Mesenchymal stem cell (in vitro differentiated cells and primary cell): Measurements from ENCODE around the gene GREB1L.

ENCODE experiments used
- DNase-seq: peaks from one replicate; pipeline ENCODE4 v3.0.0-alpha.2; 2013
- H2AFZ ChIP-seq: one replicate; pipeline ENCODE4 v1.6.1; 2013; ENCODE audit warnings: low read depth, mild to moderate bottlenecking, control low read depth, inconsistent platforms, low read length, moderate library complexity
- H2AK5ac ChIP-seq: 2 replicates; pipeline ENCODE4 v1.6.1; 2013; ENCODE audit warnings: low read length, moderate library complexity, mild to moderate bottlenecking, inconsistent platforms; ENCODE audit not compliant: severe bottlenecking
- H2BK120ac ChIP-seq: one replicate; pipeline ENCODE4 v1.6.1; 2013; ENCODE audit warnings: low read depth, mild to moderate bottlenecking, inconsistent platforms, low read length, moderate library complexity
- H2BK12ac ChIP-seq, 2 experiments: one replicate each; pipeline ENCODE4 v1.6.1; 2013; ENCODE audit warnings: inconsistent platforms in 2 of 2, low read length in 2 of 2, mild to moderate bottlenecking in 2 of 2, moderate library complexity in 2 of 2, control low read depth in 1 of 2
- H2BK15ac ChIP-seq: one replicate; pipeline ENCODE4 v1.6.1; 2013; ENCODE audit warnings: mild to moderate bottlenecking, low read depth, inconsistent platforms; ENCODE audit not compliant: poor library complexity, severe bottlenecking
- H2BK5ac ChIP-seq: 2 replicates; pipeline ENCODE4 v1.6.1; 2013; ENCODE audit warnings: low read depth, mild to moderate bottlenecking, low read length, control low read depth, inconsistent platforms; ENCODE audit not compliant: poor library complexity, severe bottlenecking
- H3K14ac ChIP-seq, 2 experiments: one replicate each; pipeline ENCODE4 v1.6.1; 2013; ENCODE audit warnings: inconsistent platforms in 2 of 2, low read length in 2 of 2, control low read depth in 1 of 2, mild to moderate bottlenecking in 1 of 2, moderate library complexity in 1 of 2
- H3K18ac ChIP-seq, 2 experiments: one replicate each; pipeline ENCODE4 v1.6.1; 2013; ENCODE audit warnings: inconsistent platforms in 2 of 2, low read length in 2 of 2, control low read depth in 1 of 2, low read depth in 1 of 2, mild to moderate bottlenecking in 1 of 2
- H3K23ac ChIP-seq, 2 experiments: one replicate each; pipeline ENCODE4 v1.6.1; 2013; ENCODE audit warnings: inconsistent platforms in 2 of 2, low read length in 2 of 2, mild to moderate bottlenecking in 2 of 2, moderate library complexity in 2 of 2, control low read depth in 1 of 2
- H3K27ac ChIP-seq: 2 replicates; pipeline ENCODE4 v1.5.1; 2013; ENCODE audit warnings: mild to moderate bottlenecking, moderate library complexity, low read length, control low read depth, inconsistent platforms; ENCODE audit not compliant: poor library complexity, severe bottlenecking
- H3K27me3 ChIP-seq, 2 experiments: 2 replicates each; pipeline versions ENCODE4 v1.6.1 to v1.7.0; 2013; ENCODE audit warnings: low read length in 2 of 2, mild to moderate bottlenecking in 2 of 2, moderate library complexity in 2 of 2, control low read depth in 1 of 2, inconsistent platforms in 1 of 2; ENCODE audit not compliant: control insufficient read depth in 1 of 2, insufficient read depth in 1 of 2
- H3K36me3 ChIP-seq, 2 experiments: 2 replicates each; pipeline versions ENCODE4 v1.6.1 to v1.7.0; 2013; ENCODE audit warnings: low read length in 2 of 2, control low read depth in 1 of 2, inconsistent platforms in 1 of 2, low read depth in 1 of 2, mild to moderate bottlenecking in 1 of 2; ENCODE audit not compliant: insufficient read depth in 2 of 2, control insufficient read depth in 1 of 2
- H3K4ac ChIP-seq, 2 experiments: one replicate each; pipeline ENCODE4 v1.6.1; 2013; ENCODE audit warnings: inconsistent platforms in 2 of 2, low read length in 2 of 2, mild to moderate bottlenecking in 2 of 2, moderate library complexity in 2 of 2, control low read depth in 1 of 2, low read depth in 1 of 2
- H3K4me1 ChIP-seq: 2 replicates; pipeline ENCODE4 v1.6.1; 2013; ENCODE audit warnings: low read depth, low read length, control low read depth; ENCODE audit not compliant: control insufficient read depth, insufficient read depth
- H3K4me2 ChIP-seq: 2 replicates; pipeline ENCODE4 v1.6.1; 2013; ENCODE audit warnings: low read length, mild to moderate bottlenecking, inconsistent platforms; ENCODE audit not compliant: poor library complexity, severe bottlenecking
- H3K4me3 ChIP-seq, 2 experiments: 2 replicates each; pipeline versions ENCODE4 v1.5.1 to v1.7.0; 2013; ENCODE audit warnings: low read length in 2 of 2, mild to moderate bottlenecking in 2 of 2, control low read depth in 1 of 2, low read depth in 1 of 2; ENCODE audit not compliant: insufficient read depth in 1 of 2
- H3K79me1 ChIP-seq: replicated peaks from 2 replicates; pipeline ENCODE4 v1.6.1; 2013; ENCODE audit warnings: mild to moderate bottlenecking, control low read depth, low read length, inconsistent platforms; ENCODE audit not compliant: poor library complexity, severe bottlenecking
- H3K9ac ChIP-seq: 2 replicates; pipeline ENCODE4 v1.7.0; 2013; ENCODE audit warnings: mild to moderate bottlenecking, low read length, moderate library complexity
- H3K9me3 ChIP-seq: 2 replicates; pipeline ENCODE4 v1.7.0; 2013; ENCODE audit warnings: mild to moderate bottlenecking, low read length; ENCODE audit not compliant: control insufficient read depth
- H4K8ac ChIP-seq: one replicate; pipeline ENCODE4 v1.6.1; 2013; ENCODE audit warnings: inconsistent platforms, mild to moderate bottlenecking, low read length, moderate library complexity
- H4K91ac ChIP-seq: one replicate; pipeline ENCODE4 v1.6.1; 2013; ENCODE audit warnings: mild to moderate bottlenecking, low read length, inconsistent platforms
- WGBS: methylation state at CpG from one replicate; pipeline ENCODE4 v1.1.7; 2013; ENCODE audit warnings: mixed read lengths; 5-methylcytosine and 5-hydroxymethylcytosine counted together

GREB1L gene

DNA sequence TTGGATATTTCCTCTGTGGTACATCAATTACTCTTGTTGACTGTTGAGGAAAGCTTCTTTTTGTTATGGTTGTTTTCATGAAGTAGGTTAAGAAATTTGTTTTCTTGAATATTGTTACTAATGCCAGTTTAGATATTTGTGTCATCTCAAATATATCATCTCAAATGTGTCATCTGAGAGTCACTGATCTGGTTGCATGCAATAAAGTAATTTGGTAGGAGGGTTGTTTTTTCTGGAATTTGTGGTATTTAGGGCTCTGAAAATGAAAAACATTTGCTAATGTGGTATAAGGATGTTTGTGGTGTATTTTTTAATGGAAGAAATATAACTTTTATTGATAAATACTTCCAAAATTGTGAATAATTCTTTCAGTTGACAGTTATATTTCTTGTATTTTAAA is 117.7 kb downstream of the GREB1L start:
- Histone ChIP-seq H3K9ac (no peak overlapping the region), H2BK5ac (no peak overlapping the region), H2BK15ac (no peak overlapping the region), H4K91ac (no peak overlapping the region), H2BK12ac (no peak overlapping the region), H3K18ac (no peak overlapping the region), H4K8ac (no peak overlapping the region), H3K36me3 (no peaks in the 10 kb centered on the region), H3K79me1 (no peaks in the 10 kb centered on the region), H3K4me3 (no peak overlapping the region), H3K27me3 (no peaks in the 10 kb centered on the region), H3K23ac (no peak overlapping the region), H3K9me3 (no peaks in the 10 kb centered on the region), H3K14ac (no peak overlapping the region), H3K4ac (no peak overlapping the region), H3K27ac (no peak overlapping the region), H2AFZ (no peak overlapping the region), H2BK120ac (no peak overlapping the region), H2AK5ac (no peak overlapping the region), H3K4me2 (no peak overlapping the region), H3K4me1 (no peaks in the 10 kb centered on the region)
- DNase-seq, result no peak

DNA sequence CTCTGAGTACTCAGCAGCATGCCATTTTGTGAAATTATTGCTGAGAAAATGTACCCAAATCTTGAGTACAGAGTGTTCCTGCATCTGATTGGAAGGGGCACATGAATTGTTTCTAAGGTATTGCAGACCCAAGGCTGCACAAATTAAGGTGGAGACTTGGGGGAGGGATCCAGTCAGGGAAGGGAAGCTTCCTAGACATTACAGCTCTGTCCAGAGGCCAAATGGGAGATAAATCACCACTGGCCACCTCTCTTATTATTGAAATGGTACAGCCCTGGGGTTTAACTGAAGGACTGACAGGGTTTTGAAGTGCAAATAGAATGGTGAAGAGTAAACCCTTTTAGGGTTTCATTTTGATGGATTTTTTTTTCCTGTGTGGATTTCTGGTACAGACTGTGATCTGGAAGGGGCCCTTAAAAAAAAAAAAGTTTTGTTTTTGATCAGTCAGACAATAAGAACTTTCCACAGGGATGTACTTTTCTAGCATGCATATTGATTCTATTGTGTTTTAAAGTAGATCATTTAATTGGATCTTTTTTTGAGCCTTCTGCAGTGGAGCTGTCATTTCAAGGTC is 119.4 kb downstream of the GREB1L start:
- Histone ChIP-seq H3K4me1 (no peaks in the 10 kb centered on the region), H4K91ac (no peak overlapping the region), H2AK5ac (no peak overlapping the region), H3K14ac (no peak overlapping the region), H4K8ac (no peak overlapping the region), H3K9ac (no peak overlapping the region), H3K23ac (no peak overlapping the region), H3K36me3 (no peaks in the 10 kb centered on the region), H2BK120ac (no peak overlapping the region), H3K27ac (no peak overlapping the region), H2AFZ (peak overlapping the region; percentile 2), H2BK15ac (no peak overlapping the region), H2BK12ac (no peak overlapping the region), H3K4ac (no peak overlapping the region), H3K4me2 (no peak overlapping the region), H3K4me3 (no peak overlapping the region), H2BK5ac (no peak overlapping the region), H3K18ac (no peak overlapping the region), H3K9me3 (no peaks in the 10 kb centered on the region), H3K79me1 (no peaks in the 10 kb centered on the region), H3K27me3 (no peaks in the 10 kb centered on the region)
- no peak for DNase-seq

DNA sequence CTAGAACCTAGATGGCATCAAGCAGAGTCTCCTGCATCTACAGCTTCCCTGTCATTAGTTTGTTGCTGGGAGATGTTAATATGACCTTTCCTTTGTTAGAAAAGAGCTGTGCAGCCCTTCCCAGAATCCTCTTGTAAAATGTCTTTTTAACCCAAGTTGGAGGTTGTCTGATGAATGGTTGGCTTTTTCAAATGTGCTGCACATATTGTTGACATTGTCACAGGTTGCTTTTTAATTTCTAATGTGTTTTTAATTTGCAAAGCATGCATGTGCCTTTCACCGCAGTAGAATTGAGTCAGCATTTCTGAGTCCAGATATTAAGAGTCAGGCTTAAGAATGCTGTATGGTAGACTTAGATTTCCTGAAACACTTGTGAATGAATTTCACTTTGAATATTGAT is 120.8 kb downstream of the GREB1L start:
- no peak overlapping the region for H4K8ac ChIP-seq
- H3K79me1 ChIP-seq, result no peaks in the 10 kb centered on the region
- H3K4me2 ChIP-seq, result no peak overlapping the region
- H2BK12ac ChIP-seq, result no peak overlapping the region
- no peaks in the 10 kb centered on the region for H3K9me3 ChIP-seq
- H4K91ac ChIP-seq, result no peak overlapping the region
- no peak overlapping the region for H3K18ac ChIP-seq
- no peak for DNase-seq
- H3K23ac ChIP-seq, result no peak overlapping the region
- H3K9ac ChIP-seq, result no peak overlapping the region
- no peaks in the 10 kb centered on the region for H3K27me3 ChIP-seq
- WGBS, result 71% methylated on average over 1 of the region's 1 CpG
- no peaks in the 10 kb centered on the region for H3K36me3 ChIP-seq
- no peak overlapping the region for H3K4me3 ChIP-seq
- H3K14ac ChIP-seq, result no peak overlapping the region
- H2AK5ac ChIP-seq, result no peak overlapping the region
- H3K27ac ChIP-seq, result no peak overlapping the region
- H2BK15ac ChIP-seq, result no peak overlapping the region
- no peak overlapping the region for H3K4ac ChIP-seq
- H2AFZ ChIP-seq, result no peak overlapping the region
- H3K4me1 ChIP-seq, result no peaks in the 10 kb centered on the region
- no peak overlapping the region for H2BK120ac ChIP-seq
- H2BK5ac ChIP-seq, result no peak overlapping the region

DNA sequence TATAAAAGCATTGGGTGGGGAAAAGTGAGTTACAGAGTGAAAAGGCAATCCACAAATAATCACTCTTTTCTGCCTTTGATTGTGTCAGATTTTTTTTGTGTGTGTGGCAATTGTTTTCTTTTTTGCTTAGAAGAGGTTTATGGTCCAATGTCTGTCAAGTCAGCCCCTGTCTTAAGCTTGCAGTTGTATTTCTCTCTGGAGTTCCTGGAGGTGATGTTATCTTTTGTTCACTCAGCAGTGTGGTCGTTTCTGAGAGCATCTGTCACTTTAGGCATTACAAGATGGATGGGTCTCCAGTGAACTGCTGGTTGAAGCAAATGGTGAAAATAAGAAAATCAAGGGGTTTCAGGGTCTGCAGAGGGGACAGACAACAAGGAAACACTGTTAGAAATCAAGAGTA is 121.3 kb downstream of the GREB1L start:
- H2AFZ ChIP-seq, result peak overlapping the region; percentile 14
- H2AK5ac ChIP-seq, result no peak overlapping the region
- WGBS, result 4% methylated on average over 1 of the region's 1 CpG
- H2BK5ac ChIP-seq, result no peak overlapping the region
- peak overlapping the region; percentile 5 for H3K9ac ChIP-seq
- H4K91ac ChIP-seq, result no peak overlapping the region
- no peaks in the 10 kb centered on the region for H3K4me1 ChIP-seq
- H3K27ac ChIP-seq, result no peak overlapping the region
- no peak overlapping the region for H3K4me3 ChIP-seq
- no peak overlapping the region for H2BK120ac ChIP-seq
- no peak overlapping the region for H2BK15ac ChIP-seq
- no peaks in the 10 kb centered on the region for H3K9me3 ChIP-seq
- H3K18ac ChIP-seq, result no peak overlapping the region
- H3K4ac ChIP-seq, result no peak overlapping the region
- H3K14ac ChIP-seq, result no peak overlapping the region
- no peak overlapping the region for H2BK12ac ChIP-seq
- H4K8ac ChIP-seq, result no peak overlapping the region
- no peak overlapping the region for H3K4me2 ChIP-seq
- DNase-seq, result no peak
- H3K79me1 ChIP-seq, result no peaks in the 10 kb centered on the region
- no peak overlapping the region for H3K23ac ChIP-seq
- no peaks in the 10 kb centered on the region for H3K27me3 ChIP-seq
- H3K36me3 ChIP-seq, result no peaks in the 10 kb centered on the region
